Osteoblast (primary cell): Measurements from ENCODE around the gene BAG3. TPM values are rescaled to one million over a fixed set of nuclear protein-coding genes. Genes with fewer than 3 reads are reported as not detected.

ENCODE experiments used
- DNase-seq: peaks from one replicate; pipeline ENCODE4 v3.0.0; 2011; ENCODE audit warnings: low spot score, mixed read lengths; ENCODE audit not compliant: insufficient read length; ENCODE audit errors: missing footprints
- H2AFZ ChIP-seq: 2 replicates; pipeline ENCODE4 v1.6.0; 2011; ENCODE audit warnings: mild to moderate bottlenecking, low read length
- H3K27ac ChIP-seq: 2 replicates; pipeline ENCODE4 v1.5.1; 2011; ENCODE audit warnings: mild to moderate bottlenecking, low read depth, low read length, moderate library complexity
- H3K27me3 ChIP-seq: 2 replicates; pipeline ENCODE4 v1.6.0; 2012; ENCODE audit warnings: mild to moderate bottlenecking, control low read depth, inconsistent platforms, low read length, moderate library complexity; ENCODE audit not compliant: insufficient read depth
- H3K36me3 ChIP-seq: 2 replicates; pipeline ENCODE4 v1.5.1; 2011; ENCODE audit warnings: mild to moderate bottlenecking, low read length, control low read depth, moderate library complexity; ENCODE audit not compliant: insufficient read depth
- H3K4me1 ChIP-seq: 2 replicates; pipeline ENCODE4 v1.5.1; 2011; ENCODE audit warnings: mild to moderate bottlenecking, low read length, control low read depth, moderate library complexity; ENCODE audit not compliant: insufficient read depth
- H3K4me2 ChIP-seq: 2 replicates; pipeline ENCODE4 v1.6.0; 2011; ENCODE audit warnings: mild to moderate bottlenecking, low read length; ENCODE audit not compliant: insufficient read depth
- H3K4me3 ChIP-seq: fragments of 200-600 bp; sonication (generic); 3 replicates; pipeline ENCODE4 v1.5.1; 2012; ENCODE audit warnings: mild to moderate bottlenecking, low read length, inconsistent platforms; ENCODE audit not compliant: insufficient read depth
- H3K79me2 ChIP-seq: 2 replicates; pipeline ENCODE4 v1.6.0; 2012; ENCODE audit warnings: mild to moderate bottlenecking, low read length, control low read depth, inconsistent platforms; ENCODE audit not compliant: insufficient read depth
- H3K9me3 ChIP-seq: 2 replicates; pipeline ENCODE4 v1.5.1; 2011; ENCODE audit warnings: low read depth, low read length, control low read depth
- H4K20me1 ChIP-seq: 2 replicates; pipeline ENCODE4 v1.6.0; 2012; ENCODE audit warnings: mild to moderate bottlenecking, low read length, control low read depth; ENCODE audit not compliant: insufficient read depth
- total RNA-seq: library from RNA; depleted of rRNA; stranded (reverse); fragments of >200 nt; gene quantifications from 2 replicates; pipeline ENCODE4 v1.2.3, GENCODE V29; 2012
- TF ChIP-seq, protein P1 (sequence below): IDR thresholded peaks from 2 replicates; pipeline ENCODE4 v1.5.1; 2011; ENCODE audit warnings: mild to moderate bottlenecking, low read depth, low read length, moderate library complexity; ENCODE audit errors: extremely low read depth

The BAG3 gene
- total RNA-seq, 1 donor = 12.7 TPM

- DNase-seq = peak; percentile 89
- Histone ChIP-seq H3K4me2 (peak overlapping the region; percentile 94), H3K27ac (peak overlapping the region; percentile 86), H3K27me3 (no peaks in the 10 kb centered on the region), H3K4me1 (peaks cover 47% of the 10 kb centered on the region), H3K4me3 (peak overlapping the region; percentile 94), H3K36me3 (peaks cover 11% of the 10 kb centered on the region), H2AFZ (no peak overlapping the region), H3K79me2 (peaks cover 60% of the 10 kb centered on the region), H3K9me3 (no peaks in the 10 kb centered on the region), H4K20me1 (peaks cover 52% of the 10 kb centered on the region)
- TF ChIP-seq, protein P1, sequence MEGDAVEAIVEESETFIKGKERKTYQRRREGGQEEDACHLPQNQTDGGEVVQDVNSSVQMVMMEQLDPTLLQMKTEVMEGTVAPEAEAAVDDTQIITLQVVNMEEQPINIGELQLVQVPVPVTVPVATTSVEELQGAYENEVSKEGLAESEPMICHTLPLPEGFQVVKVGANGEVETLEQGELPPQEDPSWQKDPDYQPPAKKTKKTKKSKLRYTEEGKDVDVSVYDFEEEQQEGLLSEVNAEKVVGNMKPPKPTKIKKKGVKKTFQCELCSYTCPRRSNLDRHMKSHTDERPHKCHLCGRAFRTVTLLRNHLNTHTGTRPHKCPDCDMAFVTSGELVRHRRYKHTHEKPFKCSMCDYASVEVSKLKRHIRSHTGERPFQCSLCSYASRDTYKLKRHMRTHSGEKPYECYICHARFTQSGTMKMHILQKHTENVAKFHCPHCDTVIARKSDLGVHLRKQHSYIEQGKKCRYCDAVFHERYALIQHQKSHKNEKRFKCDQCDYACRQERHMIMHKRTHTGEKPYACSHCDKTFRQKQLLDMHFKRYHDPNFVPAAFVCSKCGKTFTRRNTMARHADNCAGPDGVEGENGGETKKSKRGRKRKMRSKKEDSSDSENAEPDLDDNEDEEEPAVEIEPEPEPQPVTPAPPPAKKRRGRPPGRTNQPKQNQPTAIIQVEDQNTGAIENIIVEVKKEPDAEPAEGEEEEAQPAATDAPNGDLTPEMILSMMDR = peak; percentile 45
Measured at GRCh38 chr10:119652361-119652730, 1.2 kb downstream of the BAG3 start.

DNA sequence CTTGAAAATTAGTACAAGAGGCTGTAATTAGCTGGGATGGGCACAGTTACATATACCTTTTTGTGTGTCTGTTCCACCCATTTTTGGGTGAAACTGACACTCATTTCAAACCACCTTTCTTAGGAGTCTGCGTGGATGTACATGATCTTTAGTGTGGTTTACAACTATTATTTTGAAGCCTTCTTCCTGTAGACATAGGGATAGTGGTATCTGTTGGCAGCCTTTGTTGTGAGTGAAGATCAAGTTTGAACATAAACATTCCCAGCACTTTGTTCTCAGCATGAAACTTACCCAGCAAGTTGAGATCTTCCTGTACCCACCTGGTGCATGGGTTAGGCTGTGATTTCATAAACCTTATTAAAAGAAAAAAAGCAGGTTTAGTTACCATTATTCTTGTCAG is 2.0 kb downstream of the BAG3 start:
- Histone ChIP-seq H3K79me2 (peaks cover 68% of the 10 kb centered on the region), H3K36me3 (peaks cover 11% of the 10 kb centered on the region), H3K4me2 (peak overlapping the region; percentile 94), H3K9me3 (no peaks in the 10 kb centered on the region), H3K27ac (peak overlapping the region; percentile 86), H3K27me3 (no peaks in the 10 kb centered on the region), H3K4me1 (peaks cover 56% of the 10 kb centered on the region), H3K4me3 (peak overlapping the region; percentile 94), H2AFZ (no peak overlapping the region), H4K20me1 (peaks cover 60% of the 10 kb centered on the region)
- DNase-seq = no peak
- TF ChIP-seq, protein P1 = no peak

- H3K9me3 ChIP-seq = no peaks in the 10 kb centered on the region
- peak overlapping the region; percentile 94 for H3K4me3 ChIP-seq
- H4K20me1 ChIP-seq = peaks cover 67% of the 10 kb centered on the region
- H3K27me3 ChIP-seq = no peaks in the 10 kb centered on the region
- H3K4me1 ChIP-seq = peaks cover 63% of the 10 kb centered on the region
- peak overlapping the region; percentile 94 for H3K4me2 ChIP-seq
- TF ChIP-seq, protein P1 = no peak
- peaks cover 75% of the 10 kb centered on the region for H3K79me2 ChIP-seq
- H3K36me3 ChIP-seq = peaks cover 11% of the 10 kb centered on the region
- H3K27ac ChIP-seq = peak overlapping the region; percentile 86
- no peak for DNase-seq
- H2AFZ ChIP-seq = no peak overlapping the region
Measured at GRCh38 chr10:119653916-119654315, 2.7 kb downstream of the BAG3 start.

DNA sequence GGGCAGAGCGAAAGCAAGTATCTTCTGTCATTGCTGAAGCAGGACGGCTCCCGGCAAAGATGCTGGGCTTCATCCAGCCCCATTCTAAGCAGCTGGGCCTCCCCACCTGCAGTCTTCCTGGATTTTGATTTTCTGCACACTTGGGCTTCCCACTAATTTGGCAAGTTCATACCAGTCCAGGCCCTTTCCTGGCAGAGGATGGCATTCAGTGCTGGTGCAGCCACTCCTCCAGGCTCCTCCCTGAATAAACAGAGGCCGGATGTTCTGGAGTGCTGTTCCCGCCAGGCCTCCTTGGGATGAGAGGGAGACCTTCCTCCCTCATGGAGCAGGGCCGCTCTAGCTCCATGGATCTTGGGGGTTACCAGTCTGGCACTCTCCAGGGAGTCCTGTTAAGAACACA is 3.4 kb downstream of the BAG3 start:
- Histone ChIP-seq H3K27ac (peak overlapping the region; percentile 74), H2AFZ (no peak overlapping the region), H3K4me1 (peaks cover 68% of the 10 kb centered on the region), H3K9me3 (no peaks in the 10 kb centered on the region), H3K27me3 (no peaks in the 10 kb centered on the region), H3K79me2 (peaks cover 81% of the 10 kb centered on the region), H3K4me2 (peak overlapping the region; percentile 94), H4K20me1 (peaks cover 73% of the 10 kb centered on the region), H3K4me3 (peak overlapping the region; percentile 7), H3K36me3 (peaks cover 11% of the 10 kb centered on the region)
- TF ChIP-seq, protein P1 = no peak
- peak; percentile 86 for DNase-seq
